ENCODE results near the gene PAK1.

PAK1 gene

DNA sequence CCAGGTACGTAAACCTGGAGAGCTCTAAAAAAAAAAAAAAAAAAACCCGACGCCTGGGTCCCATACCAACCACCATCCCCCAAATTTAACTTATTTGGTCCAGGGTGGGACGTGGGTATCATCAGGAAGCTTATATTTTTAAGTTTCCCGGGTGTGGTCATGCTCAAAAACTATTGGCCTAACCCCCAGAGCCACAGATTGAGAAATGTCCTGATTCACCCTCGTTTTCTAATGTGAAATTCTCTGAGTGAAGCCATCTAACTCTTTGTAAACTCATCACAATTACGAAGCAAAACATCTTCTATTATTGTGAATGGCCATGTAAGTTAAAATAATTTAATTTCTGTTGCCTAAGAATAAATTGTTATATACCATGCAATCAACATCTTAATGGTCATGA lies 29.6 kb downstream of the PAK1 start:
- TF ChIP-seq NFIC (IDR thresholded peaks at IDR 0.05) (no peak), EGR1 (IDR thresholded peaks at IDR 0.05) (no peak), CREB1 (IDR thresholded peaks at IDR 0.05; ENCODE audit: low read depth) (no peak), TAF1 (IDR thresholded peaks at IDR 0.05; ENCODE audit: low read depth) (no peak), FOXM1 (IDR thresholded peaks at IDR 0.05; ENCODE audit: borderline replicate concordance, low read depth) (no peak), CEBPB (IDR thresholded peaks at IDR 0.05) (no peak), TCF12 (IDR thresholded peaks at IDR 0.05; ENCODE audit: low read depth) (no peak), YY1 (IDR thresholded peaks at IDR 0.05; ENCODE audit: low read depth) (no peak), ZBTB7A (IDR thresholded peaks at IDR 0.05; ENCODE audit: low read depth) (no peak), EP300 (IDR thresholded peaks at IDR 0.05; ENCODE audit: borderline replicate concordance) (no peak), USF1 (IDR thresholded peaks at IDR 0.05) (no peak), RAD21 (IDR thresholded peaks at IDR 0.05; ENCODE audit: low read depth) (no peak)
- TF ChIP-seq, protein P1, sequence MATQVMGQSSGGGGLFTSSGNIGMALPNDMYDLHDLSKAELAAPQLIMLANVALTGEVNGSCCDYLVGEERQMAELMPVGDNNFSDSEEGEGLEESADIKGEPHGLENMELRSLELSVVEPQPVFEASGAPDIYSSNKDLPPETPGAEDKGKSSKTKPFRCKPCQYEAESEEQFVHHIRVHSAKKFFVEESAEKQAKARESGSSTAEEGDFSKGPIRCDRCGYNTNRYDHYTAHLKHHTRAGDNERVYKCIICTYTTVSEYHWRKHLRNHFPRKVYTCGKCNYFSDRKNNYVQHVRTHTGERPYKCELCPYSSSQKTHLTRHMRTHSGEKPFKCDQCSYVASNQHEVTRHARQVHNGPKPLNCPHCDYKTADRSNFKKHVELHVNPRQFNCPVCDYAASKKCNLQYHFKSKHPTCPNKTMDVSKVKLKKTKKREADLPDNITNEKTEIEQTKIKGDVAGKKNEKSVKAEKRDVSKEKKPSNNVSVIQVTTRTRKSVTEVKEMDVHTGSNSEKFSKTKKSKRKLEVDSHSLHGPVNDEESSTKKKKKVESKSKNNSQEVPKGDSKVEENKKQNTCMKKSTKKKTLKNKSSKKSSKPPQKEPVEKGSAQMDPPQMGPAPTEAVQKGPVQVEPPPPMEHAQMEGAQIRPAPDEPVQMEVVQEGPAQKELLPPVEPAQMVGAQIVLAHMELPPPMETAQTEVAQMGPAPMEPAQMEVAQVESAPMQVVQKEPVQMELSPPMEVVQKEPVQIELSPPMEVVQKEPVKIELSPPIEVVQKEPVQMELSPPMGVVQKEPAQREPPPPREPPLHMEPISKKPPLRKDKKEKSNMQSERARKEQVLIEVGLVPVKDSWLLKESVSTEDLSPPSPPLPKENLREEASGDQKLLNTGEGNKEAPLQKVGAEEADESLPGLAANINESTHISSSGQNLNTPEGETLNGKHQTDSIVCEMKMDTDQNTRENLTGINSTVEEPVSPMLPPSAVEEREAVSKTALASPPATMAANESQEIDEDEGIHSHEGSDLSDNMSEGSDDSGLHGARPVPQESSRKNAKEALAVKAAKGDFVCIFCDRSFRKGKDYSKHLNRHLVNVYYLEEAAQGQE (IDR thresholded peaks at IDR 0.05; ENCODE audit: low read depth) = no peak
- TF ChIP-seq, protein P2, sequence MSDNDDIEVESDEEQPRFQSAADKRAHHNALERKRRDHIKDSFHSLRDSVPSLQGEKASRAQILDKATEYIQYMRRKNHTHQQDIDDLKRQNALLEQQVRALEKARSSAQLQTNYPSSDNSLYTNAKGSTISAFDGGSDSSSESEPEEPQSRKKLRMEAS (IDR thresholded peaks at IDR 0.05) = no peak

DNA sequence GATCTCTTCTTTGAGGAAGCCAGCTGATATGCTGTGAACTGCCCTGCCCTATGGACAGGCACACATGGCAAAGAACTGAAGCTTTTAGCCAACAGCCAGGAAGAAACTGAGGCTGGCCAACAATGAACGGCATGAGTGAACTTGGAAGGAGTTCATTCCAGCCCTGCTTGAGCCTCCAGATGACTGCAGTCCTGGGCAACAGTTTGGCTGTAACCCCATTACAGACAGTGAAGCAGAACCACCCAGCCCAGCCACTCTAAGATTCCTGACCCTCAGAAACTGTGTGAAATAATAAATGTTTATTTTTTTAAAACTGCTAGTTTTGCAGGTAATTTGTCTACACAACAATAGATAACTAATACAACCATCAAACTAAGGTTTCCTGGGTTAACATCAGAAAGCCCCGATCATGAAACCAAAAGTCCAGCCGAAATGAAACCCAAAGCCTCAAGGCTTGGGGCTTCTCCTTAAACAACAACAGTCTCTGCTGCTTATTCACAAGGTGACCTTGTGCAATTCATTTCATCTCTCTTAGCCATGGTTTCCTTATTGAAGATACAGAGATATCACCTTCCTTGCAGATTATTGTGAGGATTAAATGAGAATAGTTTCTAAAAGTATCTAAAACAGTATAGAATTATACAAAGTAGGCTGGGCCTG lies 31.4 kb downstream of the PAK1 start:
- TF ChIP-seq, protein P2 (IDR thresholded peaks at IDR 0.05) = no peak
- no peak for TF ChIP-seq FOXM1 (IDR thresholded peaks at IDR 0.05; ENCODE audit: borderline replicate concordance, low read depth)
- TF ChIP-seq TCF12 (IDR thresholded peaks at IDR 0.05; ENCODE audit: low read depth) = no peak
- TF ChIP-seq, protein P1 (IDR thresholded peaks at IDR 0.05; ENCODE audit: low read depth) = no peak
- no peak for TF ChIP-seq USF1 (IDR thresholded peaks at IDR 0.05)
- no peak for TF ChIP-seq NFIC (IDR thresholded peaks at IDR 0.05)
- no peak for TF ChIP-seq TAF1 (IDR thresholded peaks at IDR 0.05; ENCODE audit: low read depth)

- TF ChIP-seq USF1 (IDR thresholded peaks at IDR 0.05) (no peak), TCF12 (IDR thresholded peaks at IDR 0.05; ENCODE audit: low read depth) (no peak), NFIC (IDR thresholded peaks at IDR 0.05) (no peak), EGR1 (IDR thresholded peaks at IDR 0.05) (no peak), CEBPB (IDR thresholded peaks at IDR 0.05) (no peak), TAF1 (IDR thresholded peaks at IDR 0.05; ENCODE audit: low read depth) (no peak), RAD21 (IDR thresholded peaks at IDR 0.05; ENCODE audit: low read depth) (no peak), ZBTB7A (IDR thresholded peaks at IDR 0.05; ENCODE audit: low read depth) (no peak)
- TF ChIP-seq, protein P1 (IDR thresholded peaks at IDR 0.05; ENCODE audit: low read depth) = no peak
Observed at GRCh38 chr11:77441426-77441825, 32.5 kb downstream of the PAK1 start.

DNA sequence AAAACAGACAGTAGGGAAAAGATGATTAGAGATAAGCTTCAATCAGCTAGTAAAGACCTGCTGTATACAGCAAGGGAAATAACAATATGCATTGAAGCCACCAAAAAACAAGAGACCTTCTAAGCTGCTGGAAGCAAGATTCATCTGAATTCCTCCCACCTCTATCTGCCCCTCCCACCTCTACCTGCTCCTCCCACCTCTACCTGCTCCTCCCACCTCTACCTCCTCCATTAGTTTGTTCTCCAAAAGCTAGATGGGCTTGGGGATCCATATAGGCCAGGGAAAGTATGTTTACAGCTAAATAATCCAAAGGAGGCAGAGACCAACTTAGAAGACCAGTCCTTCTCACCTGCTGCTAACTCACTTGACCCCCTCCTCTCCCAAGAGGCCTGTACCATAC lies 33.2 kb downstream of the PAK1 start:
- TF ChIP-seq, protein P2 (IDR thresholded peaks at IDR 0.05) = no peak
- no peak for TF ChIP-seq USF1 (IDR thresholded peaks at IDR 0.05)
- TF ChIP-seq EP300 (IDR thresholded peaks at IDR 0.05; ENCODE audit: borderline replicate concordance) = no peak
- no peak for TF ChIP-seq TCF12 (IDR thresholded peaks at IDR 0.05; ENCODE audit: low read depth)
- TF ChIP-seq, protein P1 (IDR thresholded peaks at IDR 0.05; ENCODE audit: low read depth) = no peak
- TF ChIP-seq TAF1 (IDR thresholded peaks at IDR 0.05; ENCODE audit: low read depth) = no peak
- no peak for TF ChIP-seq CEBPB (IDR thresholded peaks at IDR 0.05)
- no peak for TF ChIP-seq FOXM1 (IDR thresholded peaks at IDR 0.05; ENCODE audit: borderline replicate concordance, low read depth)
- no peak for TF ChIP-seq RAD21 (IDR thresholded peaks at IDR 0.05; ENCODE audit: low read depth)
- no peak for TF ChIP-seq TEAD4 (IDR thresholded peaks at IDR 0.05)
- TF ChIP-seq NFIC (IDR thresholded peaks at IDR 0.05) = no peak
- TF ChIP-seq EGR1 (IDR thresholded peaks at IDR 0.05) = no peak
- TF ChIP-seq YY1 (IDR thresholded peaks at IDR 0.05; ENCODE audit: low read depth) = no peak
- TF ChIP-seq CREB1 (IDR thresholded peaks at IDR 0.05; ENCODE audit: low read depth) = no peak
- TF ChIP-seq ZBTB7A (IDR thresholded peaks at IDR 0.05; ENCODE audit: low read depth) = no peak
